ENCODE results near the gene YTHDC2.

DNA sequence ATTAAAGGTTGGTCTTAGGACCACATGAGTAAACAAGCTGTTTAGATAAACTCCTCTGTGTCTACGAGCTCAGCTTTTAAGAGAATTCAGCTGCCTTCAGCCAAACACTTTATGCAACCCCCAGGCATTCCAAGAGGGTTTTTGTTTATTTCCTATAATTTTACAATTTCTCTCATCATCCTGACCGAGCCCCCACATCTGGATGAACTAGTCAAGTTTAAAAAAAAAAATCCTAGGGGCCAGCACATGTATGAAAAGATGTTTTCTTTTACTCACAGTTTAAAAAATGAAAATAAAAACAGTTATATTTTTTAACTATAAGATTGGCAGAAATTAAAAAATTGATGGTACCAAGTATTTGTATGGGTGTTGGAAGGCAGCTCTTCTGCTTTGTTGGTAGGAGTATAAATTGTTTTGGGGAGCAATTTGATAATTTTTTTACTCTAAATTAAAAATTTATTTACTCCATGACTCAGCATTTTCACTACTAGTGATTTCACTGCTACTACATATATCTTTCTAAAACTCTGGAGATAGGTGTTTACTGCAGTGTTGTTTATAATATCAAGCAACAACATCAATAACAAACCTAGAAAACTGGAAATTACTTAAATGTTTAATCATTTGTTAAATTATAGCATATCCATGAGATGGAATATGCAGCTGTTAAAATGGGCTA is 18.1 kb downstream of the YTHDC2 start:
- TF ChIP-seq POLR2AphosphoS5 (IDR thresholded peaks at IDR 0.05; ENCODE audit: borderline replicate concordance, low read depth, low read length) = no peak
- TF ChIP-seq EZH2 (IDR thresholded peaks at IDR 0.05) = no peak
